BJ (cell line): ENCODE results near the gene IGFBPL1. TPM values are rescaled to one million over a fixed set of nuclear protein-coding genes. Genes with fewer than 3 reads are reported as not detected.

ENCODE experiments used
- CTCF ChIA-PET: fragments of 350-600 bp; formaldehyde crosslinking; extraction: SDS; loops from one replicate; lab custom pipeline; 2021; ENCODE audit warnings: antibody characterized with exemption, inconsistent platforms; lab: Yijun Ruan, JAX
- POLR2A ChIA-PET: fragments of 300-600 bp; sonication (Branson Sonifier 250); formaldehyde crosslinking; extraction: SDS; loops from one replicate; lab custom pipeline; 2021; ENCODE audit warnings: antibody characterized with exemption; lab: Charles Lee
- DNase-seq: peaks from one replicate; pipeline ENCODE4 v3.0.0-alpha.2; 2011; ENCODE audit warnings: low read depth
- H3K27me3 ChIP-seq: 2 replicates; pipeline ENCODE4 v1.6.0; 2011; ENCODE audit warnings: low read length; ENCODE audit not compliant: control insufficient read depth, insufficient read depth
- H3K36me3 ChIP-seq: 2 replicates; pipeline ENCODE4 v1.5.1; 2011; ENCODE audit warnings: low read length; ENCODE audit not compliant: control insufficient read depth, insufficient read depth
- H3K4me3 ChIP-seq: 2 replicates; pipeline ENCODE4 v1.5.1; 2011; ENCODE audit warnings: low read depth, mild to moderate bottlenecking, control low read depth, low read length
- polyA plus RNA-seq: library from polyadenylated mRNA; depleted of rRNA; stranded (reverse); fragments of >200 nt; gene quantifications from 2 replicates; pipeline ENCODE4 v1.2.3, GENCODE V29; 2011
- TF ChIP-seq, protein P1 (sequence below): IDR thresholded peaks from 2 replicates; pipeline ENCODE4 v1.5.1; 2011; ENCODE audit warnings: low read depth, mild to moderate bottlenecking, control low read depth, inconsistent platforms, low read length, moderate library complexity; ENCODE audit not compliant: insufficient read depth

IGFBPL1 gene
- polyA plus RNA-seq, 1 experiment: 0.37 TPM

DNA sequence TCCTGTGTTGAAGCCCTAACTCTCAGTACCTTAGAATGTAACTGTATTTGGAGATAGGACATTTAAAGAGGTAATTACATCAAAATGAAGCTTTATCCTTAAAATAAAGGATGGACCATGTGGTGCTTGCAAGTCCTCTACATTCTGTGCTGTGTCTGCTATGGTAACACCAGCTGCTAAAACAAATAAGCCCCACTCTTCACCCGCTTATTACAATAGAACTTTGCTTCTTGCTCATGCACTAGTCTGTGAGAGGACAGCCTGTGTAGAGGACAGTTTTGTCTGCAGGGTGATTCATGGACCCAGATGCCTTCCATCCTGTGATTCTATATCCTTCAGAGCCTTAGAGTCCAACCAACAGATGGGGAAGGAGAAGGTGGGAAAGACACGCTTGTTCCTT, 12.5 kb upstream of the IGFBPL1 start:
- TF ChIP-seq, protein P1, sequence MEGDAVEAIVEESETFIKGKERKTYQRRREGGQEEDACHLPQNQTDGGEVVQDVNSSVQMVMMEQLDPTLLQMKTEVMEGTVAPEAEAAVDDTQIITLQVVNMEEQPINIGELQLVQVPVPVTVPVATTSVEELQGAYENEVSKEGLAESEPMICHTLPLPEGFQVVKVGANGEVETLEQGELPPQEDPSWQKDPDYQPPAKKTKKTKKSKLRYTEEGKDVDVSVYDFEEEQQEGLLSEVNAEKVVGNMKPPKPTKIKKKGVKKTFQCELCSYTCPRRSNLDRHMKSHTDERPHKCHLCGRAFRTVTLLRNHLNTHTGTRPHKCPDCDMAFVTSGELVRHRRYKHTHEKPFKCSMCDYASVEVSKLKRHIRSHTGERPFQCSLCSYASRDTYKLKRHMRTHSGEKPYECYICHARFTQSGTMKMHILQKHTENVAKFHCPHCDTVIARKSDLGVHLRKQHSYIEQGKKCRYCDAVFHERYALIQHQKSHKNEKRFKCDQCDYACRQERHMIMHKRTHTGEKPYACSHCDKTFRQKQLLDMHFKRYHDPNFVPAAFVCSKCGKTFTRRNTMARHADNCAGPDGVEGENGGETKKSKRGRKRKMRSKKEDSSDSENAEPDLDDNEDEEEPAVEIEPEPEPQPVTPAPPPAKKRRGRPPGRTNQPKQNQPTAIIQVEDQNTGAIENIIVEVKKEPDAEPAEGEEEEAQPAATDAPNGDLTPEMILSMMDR: no peak
- no peak for DNase-seq
- ChIA-PET CTCF (interaction anchor here (1.1 to 1.3 kb wide), 2 partner anchors 20 to 523 kb away, joined by 3 read pairs; no protein-coding TSS in a partner anchor), POLR2A (no interaction called here)
- H3K4me3 ChIP-seq: no peak overlapping the region
- H3K36me3 ChIP-seq: no peaks in the 10 kb centered on the region
- H3K27me3 ChIP-seq: no peaks in the 10 kb centered on the region

DNA sequence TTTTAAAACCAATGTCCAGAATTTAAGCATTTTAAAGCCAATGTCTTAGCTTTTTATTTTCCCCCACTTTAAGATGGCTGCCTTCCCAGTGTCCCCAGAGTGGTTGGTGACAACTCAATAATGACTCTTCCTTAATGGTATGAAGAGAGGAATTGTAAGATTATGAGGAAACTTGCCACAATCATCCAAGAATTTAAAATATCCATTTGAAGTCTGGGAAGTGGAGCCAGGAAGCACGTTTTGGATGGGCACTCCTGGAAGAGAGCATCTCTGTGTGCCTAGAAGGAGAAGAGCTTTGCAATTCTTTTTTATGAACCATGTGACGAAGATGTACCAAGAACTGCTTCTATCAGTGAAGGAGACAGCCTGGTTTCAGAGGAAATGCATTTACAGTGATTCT, 11.3 kb upstream of the IGFBPL1 start:
- peak; percentile 27 for DNase-seq
- no peaks in the 10 kb centered on the region for H3K27me3 ChIP-seq
- ChIA-PET CTCF (interaction anchor here (0.7 to 5.2 kb wide), 5 partner anchors 8 to 522 kb away, joined by 3 to 36 read pairs (median 3); no protein-coding TSS in a partner anchor), POLR2A (no interaction called here)
- H3K36me3 ChIP-seq: no peaks in the 10 kb centered on the region
- TF ChIP-seq, protein P1: no peak
- no peak overlapping the region for H3K4me3 ChIP-seq

DNA sequence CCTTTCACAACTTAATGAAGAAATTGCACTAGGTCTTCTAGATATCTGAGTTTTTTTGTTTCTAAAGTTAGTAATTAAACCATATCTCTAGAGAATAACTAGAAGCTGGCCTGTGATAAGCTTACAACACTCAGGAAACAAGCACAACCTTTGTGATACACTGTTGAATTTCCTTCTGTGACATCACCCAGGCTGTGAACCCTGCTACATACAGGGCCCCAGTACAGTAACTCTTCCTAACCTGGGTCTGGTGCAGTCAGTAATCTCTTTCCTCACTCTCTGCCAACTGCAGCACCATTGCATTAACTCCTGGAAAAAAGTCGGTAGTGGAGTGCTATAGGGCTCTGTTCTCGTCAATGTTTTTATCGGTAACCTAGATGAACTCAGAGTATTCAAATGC, 10.6 kb upstream of the IGFBPL1 start:
- TF ChIP-seq, protein P1: no peak
- Histone ChIP-seq H3K36me3 (no peaks in the 10 kb centered on the region), H3K4me3 (no peak overlapping the region), H3K27me3 (no peaks in the 10 kb centered on the region)
- ChIA-PET CTCF (interaction anchor here (0.9 to 5.2 kb wide), 4 partner anchors 9 to 18 kb away, joined by 3 to 36 read pairs (median 4); no protein-coding TSS in a partner anchor), POLR2A (no interaction called here)
- no peak for DNase-seq

DNA sequence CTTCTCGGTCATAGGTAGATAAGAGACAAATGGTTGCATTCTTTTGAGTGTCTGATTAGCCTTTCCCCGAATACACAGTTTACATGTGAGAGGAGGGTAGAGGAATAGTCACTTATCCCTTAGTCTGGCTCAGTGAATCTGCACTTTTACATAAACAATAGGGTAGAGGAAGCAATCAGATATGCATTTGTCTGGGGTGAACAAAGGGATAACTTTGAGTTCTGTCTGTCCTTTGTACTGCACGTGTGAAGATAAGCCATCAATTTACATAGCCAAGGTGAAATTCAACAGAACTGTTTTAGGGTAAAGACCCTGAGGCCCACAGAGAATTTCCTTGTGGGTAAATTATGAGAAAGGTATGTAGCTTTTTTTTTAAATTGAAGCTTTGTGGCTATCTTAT, 10.1 kb upstream of the IGFBPL1 start:
- no peak for DNase-seq
- no peak overlapping the region for H3K4me3 ChIP-seq
- TF ChIP-seq, protein P1: no peak
- H3K36me3 ChIP-seq: no peaks in the 10 kb centered on the region
- CTCF ChIA-PET: interaction anchor here (1.1 to 5.2 kb wide), 4 partner anchors 12 to 17 kb away, joined by 3 to 36 read pairs (median 18); partner anchors contain the start of gene IGFBPL1
- POLR2A ChIA-PET: no interaction called here
- no peaks in the 10 kb centered on the region for H3K27me3 ChIP-seq

DNA sequence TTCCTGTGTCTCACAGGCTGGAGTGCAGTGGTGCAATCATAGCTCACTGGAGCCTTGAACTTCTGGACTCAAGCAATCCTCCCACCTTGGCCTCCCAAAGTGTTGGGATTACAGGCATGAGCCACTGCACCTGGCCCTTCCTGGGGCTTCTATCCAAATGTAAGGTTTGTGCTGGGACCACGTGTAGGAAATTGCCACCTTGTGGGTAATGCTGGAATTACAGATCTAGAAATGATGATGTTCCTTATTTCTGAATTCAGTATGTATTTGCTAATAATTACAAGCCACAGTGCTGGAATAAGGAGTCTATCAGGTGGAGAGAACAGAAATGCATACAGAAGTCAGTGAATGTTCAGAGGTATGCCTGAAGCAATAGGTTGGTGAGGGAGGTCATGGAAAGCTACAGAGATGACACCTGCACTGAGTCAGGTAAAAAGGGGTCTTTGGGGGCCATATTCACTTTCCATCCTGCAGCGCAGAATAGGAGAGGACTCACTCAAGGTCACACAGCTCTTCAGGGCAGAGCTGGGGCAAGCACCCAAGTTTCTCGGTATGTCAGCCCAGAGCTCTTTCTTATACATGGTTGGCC, 8.8 kb upstream of the IGFBPL1 start:
- ChIA-PET POLR2A (no interaction called here), CTCF (interaction anchor here (0.6 to 5.2 kb wide), 21 partner anchors 8 to 84 kb away, joined by 3 to 36 read pairs (median 5); partner anchors contain the start of gene IGFBPL1)
- H3K4me3 ChIP-seq: no peak overlapping the region
- no peaks in the 10 kb centered on the region for H3K27me3 ChIP-seq
- H3K36me3 ChIP-seq: no peaks in the 10 kb centered on the region
- no peak for DNase-seq
- TF ChIP-seq, protein P1: peak; percentile 63
